ENCODE measurements around the gene SLX9.

The SLX9 gene, protein sequence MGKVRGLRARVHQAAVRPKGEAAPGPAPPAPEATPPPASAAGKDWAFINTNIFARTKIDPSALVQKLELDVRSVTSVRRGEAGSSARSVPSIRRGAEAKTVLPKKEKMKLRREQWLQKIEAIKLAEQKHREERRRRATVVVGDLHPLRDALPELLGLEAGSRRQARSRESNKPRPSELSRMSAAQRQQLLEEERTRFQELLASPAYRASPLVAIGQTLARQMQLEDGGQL

DNA sequence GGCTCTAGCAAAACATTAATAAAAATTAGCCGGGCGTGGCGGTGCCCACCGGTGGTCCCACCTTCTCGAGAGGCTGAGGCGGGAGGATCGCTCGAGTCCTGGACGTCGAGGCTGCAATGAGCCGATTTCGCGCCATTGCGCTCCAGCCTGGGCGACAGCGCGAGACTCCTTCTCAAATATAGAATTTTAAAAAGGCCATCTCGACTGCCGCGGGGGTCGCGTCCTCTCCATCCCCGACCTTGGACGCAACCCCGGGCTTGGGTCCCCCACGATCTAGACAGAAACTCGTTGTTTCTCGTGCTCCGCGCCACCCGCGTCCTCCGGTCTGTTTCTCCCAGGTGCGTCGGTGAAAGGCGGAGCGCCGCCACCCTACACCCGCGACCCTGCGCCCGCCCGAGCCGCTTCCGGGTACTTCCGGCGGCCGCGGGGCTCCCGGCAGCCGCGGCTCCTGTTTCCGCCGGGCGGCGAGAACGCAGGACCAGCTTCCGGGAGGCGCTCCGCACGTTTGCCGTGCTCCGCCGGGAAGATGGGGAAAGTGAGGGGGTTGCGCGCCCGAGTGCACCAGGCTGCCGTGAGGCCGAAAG is at the start of gene SLX9:
SLX9 (plus strand) TSS at position 498 of the 584 bp plus-strand sequence; CDS start at position 527, 29 bp downstream.
- DNase-seq, result no peak

DNA sequence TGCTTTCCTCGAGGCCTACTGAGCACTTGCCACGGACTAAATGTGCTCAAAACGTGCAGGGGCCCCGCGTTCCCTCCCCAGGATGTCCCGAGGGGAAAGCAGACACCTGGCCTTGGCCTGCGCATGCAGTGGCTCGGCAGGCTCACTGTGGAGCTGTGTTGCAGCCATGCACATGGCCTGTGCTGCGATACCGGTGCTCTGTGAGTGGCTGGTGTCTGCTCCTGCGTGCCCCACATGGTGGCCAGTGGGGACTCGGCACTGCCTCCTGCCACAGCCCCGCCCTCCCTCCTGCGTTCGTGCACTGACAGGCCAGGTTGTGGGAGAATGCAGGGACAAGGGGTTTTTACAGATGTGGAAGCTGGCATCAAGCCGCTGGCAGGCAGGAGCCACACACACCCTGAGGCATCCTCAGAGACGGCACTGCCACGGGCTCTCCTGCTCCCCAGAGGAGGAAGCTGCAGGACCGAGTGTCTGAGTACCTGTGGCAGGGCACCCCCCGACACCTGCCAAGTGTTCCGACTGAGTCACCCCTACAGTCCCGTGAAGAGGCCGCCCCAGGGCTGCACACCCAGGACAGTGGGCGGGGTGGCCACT is 49.4 kb upstream of the SLX9 start:
- no peak for DNase-seq

DNA sequence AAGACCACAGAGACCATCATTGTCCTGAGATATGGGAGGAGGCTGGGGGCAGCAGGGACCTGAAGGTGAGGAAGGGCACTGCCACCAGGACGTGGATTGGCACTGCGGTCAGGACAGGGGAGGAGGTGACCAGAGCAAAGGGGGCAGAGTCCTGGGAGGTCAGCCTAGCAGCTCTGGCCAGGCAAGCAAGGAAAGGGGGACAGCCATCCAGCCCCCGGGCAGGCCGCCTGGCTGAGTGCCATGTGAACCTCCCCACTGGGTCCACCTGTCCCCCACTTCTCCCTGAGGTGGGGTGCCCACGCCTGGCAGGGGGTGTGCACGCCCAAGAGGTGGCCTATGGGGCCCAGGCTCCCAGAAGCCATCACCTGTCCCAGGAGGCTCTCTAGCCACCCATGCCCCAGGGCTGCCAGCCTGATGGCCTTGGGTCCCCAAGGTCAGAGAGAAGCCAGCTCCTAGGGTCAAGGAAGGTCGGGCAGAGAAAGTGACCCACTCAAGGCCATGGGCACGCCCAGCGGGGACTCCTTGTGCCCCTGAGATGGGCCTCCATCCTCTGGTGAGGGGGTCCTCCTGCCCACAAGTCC is 48.8 kb upstream of the SLX9 start:
- DNase-seq, result no peak

DNA sequence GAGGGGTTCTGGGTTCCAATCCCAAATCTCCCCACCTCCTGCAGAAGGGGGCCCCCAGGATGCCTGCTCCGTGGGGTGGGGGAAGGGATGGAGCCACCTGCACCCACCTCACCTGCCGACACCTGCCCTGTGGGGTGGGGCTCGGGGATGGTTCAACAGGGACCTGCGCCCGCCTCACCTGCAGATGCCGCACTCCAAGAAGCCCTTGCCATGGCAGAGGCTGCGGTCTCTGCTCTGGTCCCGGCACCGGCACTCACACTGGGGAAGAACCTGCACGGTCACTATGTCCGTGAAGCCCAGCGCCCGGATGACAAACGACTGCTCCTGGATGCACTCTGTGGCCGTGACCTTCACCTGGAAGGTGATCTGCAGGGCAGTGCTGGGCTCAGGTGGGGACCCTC is 48.2 kb upstream of the SLX9 start:
- DNase-seq, result no peak

DNA sequence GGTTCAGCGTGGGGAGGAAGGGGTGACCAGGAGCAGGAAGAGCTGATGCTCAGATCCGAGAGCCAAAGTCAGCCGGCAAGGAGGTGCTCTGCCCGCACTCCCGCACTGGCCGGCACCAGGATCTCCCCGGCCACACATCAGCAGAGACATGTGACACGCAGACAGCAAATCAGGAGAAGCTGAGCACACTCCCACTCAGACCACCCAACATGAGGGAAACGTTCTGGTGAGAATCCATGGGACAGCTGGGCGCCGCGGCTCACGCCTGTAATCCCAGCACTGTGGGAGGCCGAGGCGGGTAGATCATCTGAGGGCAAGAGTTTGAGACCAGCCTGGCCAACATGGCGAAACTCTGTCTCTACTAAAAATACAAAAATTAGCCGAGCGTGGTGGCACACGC is 47.7 kb upstream of the SLX9 start:
- no peak for DNase-seq

DNA sequence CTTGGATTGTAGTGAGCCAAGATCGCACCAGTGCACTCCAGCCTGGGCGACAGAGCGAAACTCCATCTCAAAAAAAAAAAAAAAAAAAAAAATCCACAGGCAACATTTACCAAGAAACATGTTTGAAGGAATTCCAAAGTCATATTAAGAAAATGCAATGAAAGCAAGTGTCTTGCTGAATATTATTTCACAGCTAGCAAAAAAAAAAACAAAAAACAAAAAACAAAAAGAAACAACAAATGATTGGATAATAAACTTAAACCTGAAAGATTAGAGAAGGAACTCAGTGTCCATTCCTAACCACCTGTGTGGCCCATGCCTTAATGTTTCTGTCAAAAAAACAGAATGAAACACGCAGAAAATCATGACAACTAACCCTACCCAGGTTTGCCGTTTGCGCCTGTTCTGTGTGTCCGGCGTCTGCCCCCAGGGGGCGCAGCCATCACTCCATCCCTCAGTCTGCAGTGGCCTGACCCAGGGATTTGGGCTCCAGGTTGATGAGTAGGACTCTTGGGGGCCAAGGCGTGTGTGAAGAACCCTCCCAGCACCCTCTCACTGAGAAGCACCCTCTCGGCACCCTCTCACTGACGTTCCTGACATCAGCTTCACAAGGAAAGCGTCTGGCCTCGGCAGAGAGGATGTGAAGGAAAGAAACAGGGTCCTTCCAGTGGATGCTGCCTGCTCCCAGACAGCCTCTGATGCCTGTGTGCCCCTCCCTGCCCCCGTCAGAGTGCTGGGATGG is 47.1 kb upstream of the SLX9 start:
- DNase-seq, result no peak

DNA sequence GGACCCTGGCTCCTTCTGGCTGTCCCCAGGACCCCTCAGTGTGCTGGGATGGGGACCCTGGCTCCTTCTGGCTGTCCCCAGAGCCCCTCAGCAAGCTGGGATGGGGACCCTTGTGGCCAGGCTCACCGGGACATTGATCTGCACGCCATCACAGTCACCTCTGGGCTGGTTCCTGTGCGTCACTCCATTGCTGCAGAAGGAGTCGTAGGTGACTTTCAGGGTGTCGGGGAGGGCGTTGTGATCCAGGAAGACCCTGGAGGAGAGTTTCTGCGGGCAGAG is 46.6 kb upstream of the SLX9 start:
- DNase-seq, result no peak

DNA sequence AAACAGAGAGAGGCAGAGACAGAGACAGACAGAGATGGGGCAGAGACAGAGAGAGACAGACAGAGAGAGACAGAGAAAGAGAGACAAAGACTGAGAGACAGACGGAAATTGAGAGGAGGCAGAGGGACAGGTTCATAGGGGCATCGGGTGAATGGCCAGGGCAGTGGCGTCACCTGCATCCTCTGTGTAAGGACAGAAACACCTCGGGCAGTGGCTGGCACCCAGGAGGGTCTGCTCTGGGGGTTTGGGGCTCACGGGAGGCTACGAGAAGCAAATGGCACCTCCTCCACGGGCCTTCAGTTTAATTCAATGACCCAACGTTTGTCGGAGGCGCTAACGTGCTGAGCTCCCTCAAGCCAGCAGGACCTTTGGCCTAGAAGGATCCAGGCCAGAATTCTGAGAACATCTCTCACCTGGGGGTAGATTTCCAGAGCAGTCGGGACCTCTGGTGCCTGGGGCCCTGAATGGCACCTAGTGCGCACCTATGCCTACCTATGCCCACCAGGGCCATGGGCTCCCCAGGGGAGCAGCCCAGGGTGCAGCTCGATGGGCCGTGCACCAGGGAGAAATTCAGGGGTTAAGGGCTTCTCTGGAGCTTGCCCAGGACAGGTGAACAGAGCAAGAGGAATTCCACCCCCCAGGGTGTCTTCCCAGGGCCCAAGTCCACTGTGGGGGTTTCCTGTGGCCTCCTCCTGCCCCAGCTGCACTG is 45.7 kb upstream of the SLX9 start:
- no peak for DNase-seq

DNA sequence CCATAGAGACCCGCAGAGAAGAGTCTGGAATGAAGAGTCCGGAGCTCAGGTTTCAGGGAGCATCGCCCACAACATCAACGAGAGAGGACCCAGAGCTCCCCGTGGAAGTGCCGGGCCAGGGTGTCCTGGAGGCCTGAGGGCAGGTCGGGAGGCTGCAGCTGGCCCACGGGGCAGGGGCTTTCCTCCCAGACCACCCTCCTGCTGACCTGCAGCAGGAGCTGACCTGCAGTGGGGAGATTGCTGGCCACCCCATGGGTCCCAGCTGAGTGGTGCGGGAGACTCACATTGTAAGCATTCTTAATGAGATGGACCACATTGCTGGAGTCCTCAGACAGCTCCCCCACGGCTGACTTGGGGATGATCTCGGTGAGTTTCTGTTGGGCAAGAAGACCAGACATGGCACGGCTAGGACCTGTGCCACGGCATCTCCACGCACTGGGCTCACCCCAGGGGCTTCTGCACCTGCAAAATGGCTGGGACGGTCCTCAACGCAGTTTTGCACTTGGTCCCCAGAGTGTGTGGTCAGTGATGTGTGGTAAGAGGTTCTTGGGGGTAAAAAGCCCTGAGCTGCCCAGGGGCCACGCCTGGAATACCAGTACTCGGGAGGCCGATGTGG is 45.0 kb upstream of the SLX9 start:
- no peak for DNase-seq

DNA sequence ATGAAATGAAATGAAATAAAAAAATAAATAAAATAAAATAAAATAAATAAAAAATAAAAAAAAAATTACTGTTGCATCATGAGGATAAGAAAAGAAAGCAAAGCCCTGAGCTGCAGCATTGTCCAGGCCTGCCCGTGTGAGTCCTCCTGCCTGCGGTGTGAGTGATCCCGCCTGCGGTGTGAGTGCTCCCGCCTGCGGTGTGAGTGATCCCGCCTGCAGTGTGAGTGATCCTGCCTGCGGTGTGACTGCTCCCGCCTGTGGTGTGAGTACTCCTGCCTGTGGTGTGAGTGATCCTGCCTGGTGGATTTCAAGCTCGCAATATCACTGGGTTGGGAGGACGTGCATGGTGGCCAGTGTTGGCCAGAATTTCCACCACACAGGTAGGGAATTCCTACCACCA is 44.0 kb upstream of the SLX9 start:
- no peak for DNase-seq

DNA sequence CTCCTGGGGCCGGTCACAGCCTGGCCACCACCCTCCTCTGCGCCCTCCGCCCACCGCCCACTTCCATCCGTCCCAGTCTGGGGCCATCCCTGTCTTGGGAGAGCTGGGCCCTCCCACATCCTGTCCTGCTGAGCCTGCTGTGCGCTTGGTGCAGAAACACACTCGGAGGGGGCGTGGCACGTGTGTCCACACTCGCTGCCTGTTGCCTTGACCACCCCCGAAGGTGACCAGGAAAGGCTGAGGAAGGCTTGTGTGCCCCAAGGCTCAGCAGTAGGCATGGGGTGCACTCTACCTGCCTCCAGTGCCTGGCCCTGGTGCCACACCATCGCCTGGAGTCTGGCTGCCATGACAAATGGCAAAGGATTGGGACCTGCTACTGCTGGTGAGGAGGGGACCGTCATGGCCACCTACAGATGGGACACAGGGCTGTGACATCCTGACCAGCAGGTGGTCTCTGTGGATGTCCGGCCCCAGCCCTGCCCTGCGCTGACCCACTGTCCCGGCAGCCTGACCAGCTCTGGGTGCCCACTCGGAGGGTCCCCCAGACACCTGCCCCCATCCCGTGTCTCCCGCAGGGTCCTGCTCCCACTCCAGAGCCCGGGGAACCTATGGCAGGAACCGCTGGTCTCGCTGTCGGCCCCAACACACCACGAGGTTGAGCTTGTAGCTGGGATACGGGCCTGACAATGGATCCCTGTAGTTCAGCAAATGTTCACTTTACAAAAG is 43.1 kb upstream of the SLX9 start:
- DNase-seq, result no peak

DNA sequence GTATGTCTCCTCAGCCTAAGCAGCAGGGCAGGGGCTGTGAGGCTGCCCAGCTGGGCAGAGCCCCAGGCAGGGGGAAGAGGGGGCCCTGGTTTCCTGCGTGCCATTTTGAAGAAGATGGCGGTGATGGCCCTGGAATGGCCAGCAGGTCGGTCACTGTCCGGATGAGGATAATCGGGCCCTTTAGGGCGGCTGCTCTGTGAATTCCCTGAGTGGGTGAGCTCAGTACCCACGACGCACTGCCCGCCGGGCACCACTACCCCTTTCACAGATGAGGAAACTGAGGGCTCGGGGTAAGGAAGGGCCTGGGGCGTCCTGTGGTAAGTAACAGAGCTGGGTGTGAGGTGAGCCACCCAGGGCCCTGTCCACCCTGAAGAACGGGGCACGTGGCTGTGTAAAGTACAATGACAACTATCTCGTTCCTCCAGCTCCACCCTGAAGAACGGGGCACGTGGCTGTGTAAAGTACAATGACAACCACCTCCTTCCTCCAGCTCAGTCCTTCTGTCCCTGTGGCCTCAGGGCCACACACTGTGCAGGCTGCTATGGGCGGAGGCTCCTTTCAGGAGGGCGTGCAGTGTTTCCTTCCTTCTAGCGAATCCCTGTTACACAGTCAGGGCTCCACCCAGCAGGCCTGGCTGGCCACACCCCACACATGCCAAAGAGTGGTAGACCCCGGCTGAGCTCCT is 42.4 kb upstream of the SLX9 start:
- no peak for DNase-seq

DNA sequence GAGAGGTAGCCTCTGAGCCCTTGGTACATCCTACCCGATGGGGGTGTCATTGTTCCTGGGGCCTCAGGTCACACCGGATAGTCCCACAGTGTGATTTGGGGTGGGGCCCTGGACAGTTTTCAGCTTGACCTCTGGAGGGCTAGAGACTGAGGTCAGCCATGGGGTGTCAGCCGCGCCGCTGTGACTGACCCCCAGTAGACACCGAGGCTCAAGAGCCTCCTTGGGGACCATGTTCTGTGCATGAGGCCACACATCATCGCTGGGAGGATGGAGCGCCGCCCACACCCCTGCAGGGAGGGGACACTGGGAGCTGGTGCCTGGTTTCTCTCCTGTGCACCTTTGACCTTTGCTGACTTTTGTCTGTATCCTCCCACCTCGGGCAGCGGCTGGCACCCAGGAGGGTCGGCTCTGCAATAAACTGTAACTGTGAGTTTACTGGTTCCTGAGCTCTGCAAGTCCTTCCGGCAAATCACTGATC is 41.8 kb upstream of the SLX9 start:
- DNase-seq, result no peak

DNA sequence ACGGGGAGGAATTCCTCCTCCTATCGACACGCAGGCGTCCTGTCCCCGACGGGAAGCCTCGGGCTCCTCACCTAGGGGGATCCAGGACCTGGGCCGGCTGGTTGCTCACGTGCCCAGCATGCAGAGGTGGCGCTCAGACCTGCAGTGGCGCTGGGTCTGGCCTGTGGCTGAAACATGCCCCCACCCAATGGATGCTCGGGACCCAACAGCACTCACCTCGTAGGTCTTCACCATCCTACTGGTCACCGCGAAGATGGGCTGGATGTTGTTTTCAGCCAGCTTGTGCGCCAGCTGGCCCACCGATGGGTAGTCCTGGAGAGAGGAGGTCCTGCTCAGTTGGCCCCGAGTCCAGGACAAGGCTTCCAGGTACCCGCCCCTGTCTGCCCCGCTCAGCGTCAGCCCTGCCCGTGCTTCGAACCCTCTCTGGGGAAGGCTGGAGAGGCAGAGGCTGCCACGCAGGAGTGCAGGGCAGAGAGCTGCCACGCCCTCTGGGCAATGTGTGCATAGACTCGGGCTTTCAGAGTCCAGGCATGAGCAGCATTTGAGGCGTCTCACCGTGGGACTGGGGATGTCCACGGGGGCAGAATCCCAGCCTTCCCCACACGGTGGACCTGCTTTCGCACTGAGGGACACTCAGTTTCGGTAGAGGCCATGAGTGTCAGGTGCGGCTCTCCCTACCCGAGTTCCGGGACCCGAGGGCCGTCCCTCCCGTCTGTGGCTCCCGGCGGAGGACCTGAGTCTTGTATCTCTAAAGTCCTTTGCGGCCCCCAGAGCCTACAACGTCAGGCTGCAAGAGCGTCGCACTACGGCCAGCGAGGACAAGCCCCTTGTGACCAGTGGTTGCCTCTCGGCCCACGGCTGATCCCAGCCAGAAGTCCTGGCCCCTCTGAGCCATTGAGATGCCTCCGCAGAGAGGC is 40.7 kb upstream of the SLX9 start:
- no peak for DNase-seq

DNA sequence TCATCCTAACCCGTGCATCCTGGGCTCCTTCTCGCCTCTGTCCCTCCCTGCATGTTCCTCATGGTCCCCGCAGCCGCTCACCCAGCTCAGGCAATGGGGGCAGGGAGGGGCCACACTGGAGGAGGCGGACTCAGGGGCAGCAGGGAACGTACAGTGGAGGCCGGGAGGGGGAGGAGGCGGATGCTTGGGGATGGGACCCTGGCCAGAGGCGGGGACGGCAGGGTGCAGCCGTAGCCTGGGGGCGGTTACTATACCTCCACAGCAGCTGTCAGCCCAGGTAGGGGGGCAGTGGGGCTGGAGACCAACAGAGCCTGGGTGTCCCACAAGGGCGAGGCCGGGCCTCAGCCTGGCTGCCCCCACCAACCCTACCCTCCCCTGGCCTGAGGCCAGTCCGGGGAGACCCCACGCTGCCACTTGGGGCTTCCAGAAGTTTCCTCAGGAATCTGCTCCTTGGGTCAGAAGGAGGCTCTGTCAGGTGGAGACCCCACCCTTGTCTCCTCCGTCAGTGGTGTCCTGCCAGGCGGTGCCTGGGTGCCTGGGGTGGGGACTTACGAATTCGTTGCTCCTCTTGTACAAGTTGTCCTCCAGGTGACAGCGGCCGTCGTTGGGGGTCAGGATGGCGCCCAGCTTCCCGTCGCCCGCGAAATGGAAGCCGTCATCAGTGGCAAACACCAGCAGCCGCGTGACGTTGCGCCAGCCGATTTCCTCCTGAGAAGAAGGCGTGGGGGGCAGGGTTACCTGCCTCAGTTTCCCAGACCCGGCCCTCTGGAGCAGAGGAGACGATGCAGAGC is 39.9 kb upstream of the SLX9 start:
- no peak for DNase-seq

DNA sequence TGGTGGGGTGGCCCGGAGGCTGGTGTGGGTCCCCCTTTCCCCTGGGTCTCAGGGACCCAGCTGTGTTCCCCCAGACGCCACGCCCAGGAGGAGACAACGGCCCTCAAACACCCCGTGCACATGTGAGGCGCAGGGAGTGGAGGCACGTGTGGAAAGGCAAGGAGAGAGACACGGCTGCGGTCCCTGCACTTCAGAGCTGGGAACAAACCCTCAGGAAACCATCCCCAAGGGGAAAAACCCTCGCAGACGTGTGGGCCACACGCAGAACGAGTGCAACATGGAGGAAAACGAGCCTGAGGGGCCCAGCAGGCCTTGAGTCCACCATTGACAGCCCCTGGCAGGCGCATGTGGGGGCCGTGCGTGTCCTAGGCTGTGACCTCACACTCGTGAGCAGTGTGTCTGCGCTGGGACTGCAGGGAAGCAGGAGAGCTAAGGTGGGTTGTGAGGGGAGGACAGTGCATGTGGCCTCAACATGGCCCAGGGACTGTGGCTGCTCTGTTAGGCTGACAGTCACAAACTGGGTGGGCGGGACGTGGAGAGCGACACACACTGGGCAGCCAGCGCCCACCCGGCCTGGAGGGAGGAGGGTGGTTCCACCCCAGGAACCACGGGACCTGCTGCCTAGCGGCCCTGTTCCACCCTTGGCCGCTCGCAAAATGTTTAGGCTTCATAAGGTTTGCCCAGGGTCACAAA is 39.1 kb upstream of the SLX9 start:
- no peak for DNase-seq

DNA sequence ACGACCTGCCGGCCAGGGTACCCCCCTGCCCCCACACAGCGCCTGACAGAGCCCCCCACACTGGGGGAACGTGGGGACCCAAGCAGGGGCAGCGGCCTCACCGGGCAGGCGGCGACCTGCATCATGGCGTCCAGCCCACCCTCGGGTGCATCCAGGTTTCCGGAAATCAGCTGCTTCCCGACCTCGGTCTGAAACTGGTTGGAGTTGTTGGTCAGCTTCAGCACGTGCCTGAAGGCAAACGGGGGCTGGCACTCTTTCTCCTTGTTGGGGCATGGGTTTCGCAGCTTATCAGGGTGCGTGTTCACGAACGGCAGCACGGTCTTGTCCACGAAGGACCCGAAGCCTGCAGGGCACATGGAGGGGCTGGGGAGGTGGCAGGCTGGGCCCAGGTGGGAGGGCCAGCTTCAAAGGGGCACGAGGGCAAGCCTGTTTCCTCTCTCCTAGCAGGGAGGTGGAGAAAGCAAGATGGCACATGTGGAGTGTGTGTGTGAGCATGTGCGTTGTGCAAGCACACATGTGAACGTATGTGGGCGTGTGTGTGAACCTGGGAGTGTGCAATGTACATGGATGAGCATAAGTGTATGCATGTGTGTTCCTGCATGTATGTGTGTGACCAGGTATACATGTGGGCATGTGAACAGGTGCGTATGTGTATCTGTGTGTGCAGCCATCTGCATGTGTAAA is 38.3 kb upstream of the SLX9 start:
- no peak for DNase-seq

All from NCI-H1436 treated with DMSO at 0.1 percent for 48 hours (cell line).